ENCODE data around the gene PI4K2A. TPM values are rescaled to one million over a fixed set of nuclear protein-coding genes. Genes with fewer than 3 reads are reported as not detected.
"Not testable (repeated sequence)": the region's sequence is repeated elsewhere in the genome, so short reads cannot be mapped to it uniquely, and the experiment has no call there.

The PI4K2A gene
- total RNA-seq, 6 experiments from 2014 or later, result 6.2 to 18.1 (median 11.4) TPM

DNA sequence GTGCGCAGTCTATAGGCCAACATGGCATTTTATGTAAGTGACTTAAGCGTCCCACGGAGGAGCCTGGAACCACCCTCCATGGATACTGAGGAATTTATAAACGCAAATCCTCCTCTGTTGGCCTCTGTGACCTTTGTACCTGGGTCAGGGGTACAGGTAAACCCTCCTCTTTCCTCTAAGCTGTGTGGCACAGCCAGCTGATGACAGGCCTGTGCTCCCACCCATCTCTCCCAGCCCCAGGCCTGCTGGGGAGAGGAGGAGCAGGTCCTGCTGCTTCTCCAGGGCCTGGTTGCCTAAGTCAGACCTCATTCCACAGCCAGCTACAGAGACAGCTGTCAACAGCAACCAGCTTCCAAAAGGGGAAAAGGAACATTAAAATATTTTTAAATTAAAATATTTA, 41.6 kb downstream of the PI4K2A start:
- H3K4me3 ChIP-seq, result no peak overlapping the region
- WGBS (ENCODE audit: insufficient coverage, low coverage, low lambda C conversion rate, missing lambda C conversion rate), result 76% methylated on average over 4 of the region's 4 CpGs
- peak overlapping the region in 1 of 3 donors; percentile 98 for H3K27ac ChIP-seq
- no peak for TF ChIP-seq POLR2A (IDR thresholded peaks at IDR 0.05)
- TF ChIP-seq, protein P1, sequence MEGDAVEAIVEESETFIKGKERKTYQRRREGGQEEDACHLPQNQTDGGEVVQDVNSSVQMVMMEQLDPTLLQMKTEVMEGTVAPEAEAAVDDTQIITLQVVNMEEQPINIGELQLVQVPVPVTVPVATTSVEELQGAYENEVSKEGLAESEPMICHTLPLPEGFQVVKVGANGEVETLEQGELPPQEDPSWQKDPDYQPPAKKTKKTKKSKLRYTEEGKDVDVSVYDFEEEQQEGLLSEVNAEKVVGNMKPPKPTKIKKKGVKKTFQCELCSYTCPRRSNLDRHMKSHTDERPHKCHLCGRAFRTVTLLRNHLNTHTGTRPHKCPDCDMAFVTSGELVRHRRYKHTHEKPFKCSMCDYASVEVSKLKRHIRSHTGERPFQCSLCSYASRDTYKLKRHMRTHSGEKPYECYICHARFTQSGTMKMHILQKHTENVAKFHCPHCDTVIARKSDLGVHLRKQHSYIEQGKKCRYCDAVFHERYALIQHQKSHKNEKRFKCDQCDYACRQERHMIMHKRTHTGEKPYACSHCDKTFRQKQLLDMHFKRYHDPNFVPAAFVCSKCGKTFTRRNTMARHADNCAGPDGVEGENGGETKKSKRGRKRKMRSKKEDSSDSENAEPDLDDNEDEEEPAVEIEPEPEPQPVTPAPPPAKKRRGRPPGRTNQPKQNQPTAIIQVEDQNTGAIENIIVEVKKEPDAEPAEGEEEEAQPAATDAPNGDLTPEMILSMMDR (IDR thresholded peaks at IDR 0.05), result no peak
- H3K27me3 ChIP-seq, result no peaks in the 10 kb centered on the region
- H3K36me3 ChIP-seq, result peaks cover 0 to 23% (median 14%) of the 10 kb centered on the region in 4 donors
- peaks cover 0 to 35% (median 17%) of the 10 kb centered on the region in 4 donors for H3K4me1 ChIP-seq
- ATAC-seq, result peak in 1 of 4 donors; percentile 3
- intact Hi-C loops (cut with DNase I), result no loop called here
- no peaks in the 10 kb centered on the region for H3K9me3 ChIP-seq
- peak in 1 of 3 donors; percentile 48 for DNase-seq

DNA sequence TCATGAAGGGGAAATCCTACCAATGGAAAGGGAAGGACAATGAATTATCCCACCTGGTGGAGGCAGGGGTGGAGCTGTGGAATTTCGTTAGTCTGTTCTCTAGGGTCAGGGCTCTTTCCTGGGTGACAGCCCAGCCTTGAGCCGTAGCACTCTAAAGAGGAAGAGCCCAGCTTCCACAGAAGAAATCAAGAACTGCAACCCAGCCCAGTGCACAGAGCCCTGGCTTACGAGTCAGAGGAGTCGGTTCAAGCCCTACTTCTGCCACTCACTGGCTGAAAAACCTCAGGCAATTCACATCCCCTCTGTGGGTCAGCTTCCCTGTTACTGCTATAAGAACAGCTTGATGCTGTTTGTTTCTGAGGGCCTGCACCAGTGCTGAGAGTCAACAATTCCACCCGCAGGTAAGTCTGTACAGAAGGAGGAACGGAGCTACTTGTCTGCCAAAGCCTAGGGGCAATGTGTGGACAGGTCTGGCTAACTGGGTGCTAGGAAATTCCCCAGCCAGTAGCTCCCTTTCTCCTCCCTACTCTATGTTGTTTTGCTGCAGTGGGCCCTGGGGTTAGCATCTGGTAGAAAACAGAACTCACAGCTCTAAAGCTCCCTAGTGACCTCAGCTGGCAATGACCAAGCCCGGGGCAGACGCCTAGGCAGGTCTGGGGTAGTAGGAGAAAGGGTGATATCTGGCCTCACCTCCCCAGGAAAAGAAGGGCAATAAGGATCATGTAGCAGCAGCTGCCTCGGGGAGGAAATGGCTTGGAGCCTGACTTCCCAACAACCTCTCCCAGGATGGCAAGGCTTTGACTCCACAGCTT, 43.3 kb downstream of the PI4K2A start:
- WGBS (ENCODE audit: insufficient coverage, low coverage, low lambda C conversion rate, missing lambda C conversion rate), result 11% methylated on average over 8 of the region's 9 CpGs
- Histone ChIP-seq H3K4me3 (peak overlapping the region in 2 of 3 donors; percentile 78 to 80), H3K27me3 (no peaks in the 10 kb centered on the region), H3K27ac (peak overlapping the region; percentile 85 to 98 (median 98)), H3K9me3 (no peaks in the 10 kb centered on the region), H3K36me3 (peaks cover 0 to 8% (median 4%) of the 10 kb centered on the region in 4 donors), H3K4me1 (peaks cover 0 to 48% (median 24%) of the 10 kb centered on the region in 4 donors)
- peak in 3 of 4 donors; percentile 2 to 15 (median 4) for ATAC-seq
- DNase-seq, result peak in 1 of 3 donors; percentile 52
- TF ChIP-seq, protein P1 (IDR thresholded peaks at IDR 0.05), result peak in 1 of 4 donors; percentile 8
- TF ChIP-seq POLR2A (IDR thresholded peaks at IDR 0.05), result no peak
- intact Hi-C loops (cut with DNase I), result no loop called here

DNA sequence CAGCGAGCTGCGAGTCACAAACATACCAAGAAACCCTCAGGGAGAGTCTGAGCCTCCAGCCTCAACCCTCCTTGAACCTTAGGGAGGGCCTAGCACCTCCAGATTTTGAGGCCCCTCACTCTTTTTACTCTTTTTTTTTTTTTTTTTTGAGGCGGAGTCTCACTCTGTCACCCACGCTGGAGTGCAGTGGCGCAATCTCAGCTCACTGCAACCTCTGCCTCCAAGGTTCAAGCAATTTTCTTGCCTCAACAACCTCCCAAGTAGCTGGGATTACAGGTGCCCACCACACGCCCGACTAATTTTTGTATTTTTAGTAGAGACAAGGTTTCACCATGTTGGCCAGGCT, 43.9 kb downstream of the PI4K2A start:
- intact Hi-C loops (cut with DNase I); DNase-seq; H3K36me3 ChIP-seq; H3K9me3 ChIP-seq; H3K27me3 ChIP-seq; ATAC-seq: not testable (repeated sequence)
- TF ChIP-seq, protein P1 (IDR thresholded peaks at IDR 0.05), result peak in 1 of 4 donors; percentile 0
- Histone ChIP-seq H3K4me1 (peaks cover 0 to 50% (median 24%) of the 10 kb centered on the region in 4 donors), H3K4me3 (peak overlapping the region in 2 of 3 donors; percentile 78 to 80), H3K27ac (peak overlapping the region; percentile 85 to 98 (median 98))
- WGBS (ENCODE audit: insufficient coverage, low coverage, low lambda C conversion rate, missing lambda C conversion rate), result 22% methylated on average over 6 of the region's 7 CpGs

- Histone ChIP-seq H3K4me3 (peak overlapping the region in 2 of 3 donors; percentile 78 to 80), H3K4me1 (peaks cover 0 to 50% (median 24%) of the 10 kb centered on the region in 4 donors), H3K9me3 (no peaks in the 10 kb centered on the region), H3K27me3 (no peaks in the 10 kb centered on the region), H3K36me3 (no peaks in the 10 kb centered on the region), H3K27ac (peak overlapping the region; percentile 85 to 98 (median 98))
- peak in 2 of 4 donors; percentile 2 to 16 for ATAC-seq
- intact Hi-C loops (cut with DNase I), result no loop called here
- no peak for TF ChIP-seq POLR2A (IDR thresholded peaks at IDR 0.05)
- TF ChIP-seq, protein P1 (IDR thresholded peaks at IDR 0.05), result no peak
- DNase-seq, result no peak
- 18% methylated on average over 5 of the region's 5 CpGs for WGBS (ENCODE audit: insufficient coverage, low coverage, low lambda C conversion rate, missing lambda C conversion rate)
These were observed 44.5 kb downstream of the PI4K2A start for GRCh38 chr10:97684866-97685394.

Data from right lobe of liver (tissue), 6 donors.